Measurements from ENCODE around the gene MTMR2.

DNA sequence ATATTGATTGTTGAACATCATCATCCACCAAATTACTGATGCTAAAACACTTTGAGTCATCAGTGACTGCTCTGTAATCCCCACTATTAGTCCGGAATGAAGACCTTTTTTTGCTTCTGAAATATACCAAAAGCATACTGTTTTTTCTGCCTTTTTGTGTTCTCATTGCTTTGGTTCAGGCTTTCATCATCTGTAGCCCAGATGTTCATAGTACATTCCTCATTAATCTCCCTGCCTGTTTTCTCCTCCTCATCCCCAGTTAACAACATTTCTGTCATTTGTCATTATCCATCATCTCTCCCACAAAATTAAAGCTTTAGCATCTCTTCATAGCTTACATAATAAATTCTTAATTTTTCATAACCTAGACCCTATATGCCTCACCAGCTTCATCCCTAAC is 124.4 kb downstream of the MTMR2 start:
- TF ChIP-seq CTCF (IDR thresholded peaks at IDR 0.05) (no peak), POLR2AphosphoS5 (IDR thresholded peaks at IDR 0.05) (no peak), POLR2A (IDR thresholded peaks at IDR 0.05) (no peak), EP300 (IDR thresholded peaks at IDR 0.05; ENCODE audit: low read depth) (no peak)

All from transverse colon (tissue), 4 donors.